Heart left ventricle (tissue), 13 donors: ENCODE measurements around the gene ING4.

Experiments used
- POLR2A ChIP-seq, 2 donors: fragments of 450-650 bp; IDR thresholded peaks; one replicate each; pipeline ENCODE4 v1.6.1; 2017; ENCODE audit warnings: antibody characterized with exemption in 2 of 2, mild to moderate bottlenecking in 2 of 2, moderate library complexity in 2 of 2
- TF ChIP-seq, protein P1 (sequence below), 12 donors: fragments of 200-600 bp; sonication (generic) in 4 of 12; IDR thresholded peaks; one replicate each; pipeline versions ENCODE4 v1.5.0 to v1.8.0; 2018 to 2022; ENCODE audit warnings: antibody characterized with exemption in 12 of 12, mild to moderate bottlenecking in 5 of 12
- donor health status: ischemic (EF 13 %, LVEDD 7.1; RV severe dilation, severe dysfunction).
- donor health status: DM: no; HTN: yes; CAD: no.
- donor health status: DM: no; HTN: no; CAD: no.
- donor health status: ischemic (EF 25% LVEDD 6.9; RV normal size, moderate dysfunction).
- donor health status: ischemic (EF 25% LVEDD 5.7; RV mildly dilated, moderate dysfunction).
- donor health status: ischemic (EF 35%, LVEDD 5.7; RV mildly dilated, moderate dysfunction).
- donor health status: nonischemic (EF 11% LVEDD 7.7; RV severe dilation, severe dysfunction).
- donor health status: DM: yes; HTN: yes; CAD: no.
- donor health status: PGD.
- donor health status: ischemic (EF 29% LVEDD 5.4; RV normal size, mild dysfunction).
- donor health status: nonischemic (EF 23%, LVEDD 6.1; RV moderate dilation, normal function).

GRCh38 chr12:6638305-6638704, 24.6 kb downstream of the ING4 start:
- TF ChIP-seq, protein P1, sequence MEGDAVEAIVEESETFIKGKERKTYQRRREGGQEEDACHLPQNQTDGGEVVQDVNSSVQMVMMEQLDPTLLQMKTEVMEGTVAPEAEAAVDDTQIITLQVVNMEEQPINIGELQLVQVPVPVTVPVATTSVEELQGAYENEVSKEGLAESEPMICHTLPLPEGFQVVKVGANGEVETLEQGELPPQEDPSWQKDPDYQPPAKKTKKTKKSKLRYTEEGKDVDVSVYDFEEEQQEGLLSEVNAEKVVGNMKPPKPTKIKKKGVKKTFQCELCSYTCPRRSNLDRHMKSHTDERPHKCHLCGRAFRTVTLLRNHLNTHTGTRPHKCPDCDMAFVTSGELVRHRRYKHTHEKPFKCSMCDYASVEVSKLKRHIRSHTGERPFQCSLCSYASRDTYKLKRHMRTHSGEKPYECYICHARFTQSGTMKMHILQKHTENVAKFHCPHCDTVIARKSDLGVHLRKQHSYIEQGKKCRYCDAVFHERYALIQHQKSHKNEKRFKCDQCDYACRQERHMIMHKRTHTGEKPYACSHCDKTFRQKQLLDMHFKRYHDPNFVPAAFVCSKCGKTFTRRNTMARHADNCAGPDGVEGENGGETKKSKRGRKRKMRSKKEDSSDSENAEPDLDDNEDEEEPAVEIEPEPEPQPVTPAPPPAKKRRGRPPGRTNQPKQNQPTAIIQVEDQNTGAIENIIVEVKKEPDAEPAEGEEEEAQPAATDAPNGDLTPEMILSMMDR (IDR thresholded peaks at IDR 0.05) = no peak
- no peak for TF ChIP-seq POLR2A (IDR thresholded peaks at IDR 0.05)
